Measurements from ENCODE around the gene CDY2B.
"Not testable (repeated sequence)": the region's sequence is repeated elsewhere in the genome, so short reads cannot be mapped to it uniquely, and the experiment has no call there.

DNA sequence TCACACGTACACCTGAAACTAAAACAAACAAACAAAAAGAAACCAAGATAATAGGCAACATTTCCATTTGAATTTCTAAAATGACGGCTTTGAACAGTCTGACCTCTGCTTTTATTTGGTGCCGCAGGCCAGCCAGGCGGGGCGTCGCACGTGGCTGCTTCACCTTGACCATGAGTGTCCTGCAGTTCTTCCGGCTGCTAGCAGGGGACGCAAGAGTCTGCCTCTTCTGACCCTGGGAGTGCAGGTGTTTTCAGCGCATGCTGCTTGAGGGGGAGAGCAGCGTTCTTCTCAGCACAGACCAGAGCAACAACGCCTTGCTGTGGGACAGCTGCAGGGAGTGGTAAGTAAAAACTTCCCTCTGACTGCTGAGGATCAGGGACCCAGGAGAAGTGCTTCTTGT lies 47.9 kb downstream of the CDY2B start:
- TF ChIP-seq, protein P1, sequence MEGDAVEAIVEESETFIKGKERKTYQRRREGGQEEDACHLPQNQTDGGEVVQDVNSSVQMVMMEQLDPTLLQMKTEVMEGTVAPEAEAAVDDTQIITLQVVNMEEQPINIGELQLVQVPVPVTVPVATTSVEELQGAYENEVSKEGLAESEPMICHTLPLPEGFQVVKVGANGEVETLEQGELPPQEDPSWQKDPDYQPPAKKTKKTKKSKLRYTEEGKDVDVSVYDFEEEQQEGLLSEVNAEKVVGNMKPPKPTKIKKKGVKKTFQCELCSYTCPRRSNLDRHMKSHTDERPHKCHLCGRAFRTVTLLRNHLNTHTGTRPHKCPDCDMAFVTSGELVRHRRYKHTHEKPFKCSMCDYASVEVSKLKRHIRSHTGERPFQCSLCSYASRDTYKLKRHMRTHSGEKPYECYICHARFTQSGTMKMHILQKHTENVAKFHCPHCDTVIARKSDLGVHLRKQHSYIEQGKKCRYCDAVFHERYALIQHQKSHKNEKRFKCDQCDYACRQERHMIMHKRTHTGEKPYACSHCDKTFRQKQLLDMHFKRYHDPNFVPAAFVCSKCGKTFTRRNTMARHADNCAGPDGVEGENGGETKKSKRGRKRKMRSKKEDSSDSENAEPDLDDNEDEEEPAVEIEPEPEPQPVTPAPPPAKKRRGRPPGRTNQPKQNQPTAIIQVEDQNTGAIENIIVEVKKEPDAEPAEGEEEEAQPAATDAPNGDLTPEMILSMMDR (IDR thresholded peaks at IDR 0.05; ENCODE audit: borderline replicate concordance, extremely low read depth, low read length, poor library complexity, severe bottlenecking), result not testable (repeated sequence)
- TF ChIP-seq EZH2 (IDR thresholded peaks at IDR 0.05; ENCODE audit: borderline replicate concordance, low read depth, low read length, severe bottlenecking), result not testable (repeated sequence)
